ENCODE data around the gene POLR3A. TPM values are rescaled to one million over a fixed set of nuclear protein-coding genes. Genes with fewer than 3 reads are reported as not detected.
A peak's percentile ranks its signal among the peaks of the same experiment; 100 is the strongest.

Gene POLR3A
- total and polyA plus RNA-seq, 2 of the 13 experiments (the other 11 are each of a cell fraction or from before 2014, with no cell fraction given) = 13.6 to 19.2 TPM

DNA sequence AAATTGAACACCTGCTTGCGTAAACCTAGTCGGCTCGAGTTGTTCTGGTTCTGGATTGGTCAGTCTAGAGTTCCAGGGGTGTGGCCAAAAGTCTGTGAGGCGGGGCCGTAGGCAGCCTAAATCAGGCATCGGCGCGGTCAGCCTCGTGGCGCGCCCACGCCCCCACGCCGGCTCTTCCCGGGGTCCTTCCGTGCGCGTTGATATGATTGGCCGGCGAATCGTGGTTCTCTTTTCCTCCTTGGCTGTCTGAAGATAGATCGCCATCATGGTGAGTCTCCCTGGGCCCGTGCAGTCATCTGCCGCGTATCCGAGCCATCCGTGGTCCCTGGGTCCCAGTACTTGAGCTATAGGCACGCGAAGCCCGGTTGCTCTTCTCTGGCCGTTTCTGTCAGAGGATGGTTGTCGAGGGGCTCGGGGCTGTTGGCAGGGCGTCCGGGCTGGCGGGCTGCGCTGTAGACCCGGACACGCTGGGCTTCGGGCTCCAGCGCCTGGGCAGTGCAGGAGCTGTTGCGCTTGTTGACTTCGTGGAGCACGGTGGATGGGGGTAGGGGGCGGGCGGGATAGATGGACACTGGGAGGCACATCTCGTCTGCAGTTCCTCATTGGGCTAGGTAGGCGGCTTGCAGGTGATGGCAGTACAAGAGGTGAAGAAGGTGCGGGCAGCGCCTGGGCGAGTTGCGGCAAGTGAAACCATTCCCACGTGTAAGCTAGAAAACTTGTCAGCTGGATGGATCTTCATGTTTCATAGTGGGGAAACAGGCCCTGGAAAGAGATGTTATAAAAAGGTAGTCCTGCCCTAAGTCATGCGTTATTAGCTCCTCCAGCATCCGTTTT, 4.5 kb upstream of the POLR3A start, which contains the start of gene RPS24 (continued):
- TF ChIP-seq, protein P1, sequence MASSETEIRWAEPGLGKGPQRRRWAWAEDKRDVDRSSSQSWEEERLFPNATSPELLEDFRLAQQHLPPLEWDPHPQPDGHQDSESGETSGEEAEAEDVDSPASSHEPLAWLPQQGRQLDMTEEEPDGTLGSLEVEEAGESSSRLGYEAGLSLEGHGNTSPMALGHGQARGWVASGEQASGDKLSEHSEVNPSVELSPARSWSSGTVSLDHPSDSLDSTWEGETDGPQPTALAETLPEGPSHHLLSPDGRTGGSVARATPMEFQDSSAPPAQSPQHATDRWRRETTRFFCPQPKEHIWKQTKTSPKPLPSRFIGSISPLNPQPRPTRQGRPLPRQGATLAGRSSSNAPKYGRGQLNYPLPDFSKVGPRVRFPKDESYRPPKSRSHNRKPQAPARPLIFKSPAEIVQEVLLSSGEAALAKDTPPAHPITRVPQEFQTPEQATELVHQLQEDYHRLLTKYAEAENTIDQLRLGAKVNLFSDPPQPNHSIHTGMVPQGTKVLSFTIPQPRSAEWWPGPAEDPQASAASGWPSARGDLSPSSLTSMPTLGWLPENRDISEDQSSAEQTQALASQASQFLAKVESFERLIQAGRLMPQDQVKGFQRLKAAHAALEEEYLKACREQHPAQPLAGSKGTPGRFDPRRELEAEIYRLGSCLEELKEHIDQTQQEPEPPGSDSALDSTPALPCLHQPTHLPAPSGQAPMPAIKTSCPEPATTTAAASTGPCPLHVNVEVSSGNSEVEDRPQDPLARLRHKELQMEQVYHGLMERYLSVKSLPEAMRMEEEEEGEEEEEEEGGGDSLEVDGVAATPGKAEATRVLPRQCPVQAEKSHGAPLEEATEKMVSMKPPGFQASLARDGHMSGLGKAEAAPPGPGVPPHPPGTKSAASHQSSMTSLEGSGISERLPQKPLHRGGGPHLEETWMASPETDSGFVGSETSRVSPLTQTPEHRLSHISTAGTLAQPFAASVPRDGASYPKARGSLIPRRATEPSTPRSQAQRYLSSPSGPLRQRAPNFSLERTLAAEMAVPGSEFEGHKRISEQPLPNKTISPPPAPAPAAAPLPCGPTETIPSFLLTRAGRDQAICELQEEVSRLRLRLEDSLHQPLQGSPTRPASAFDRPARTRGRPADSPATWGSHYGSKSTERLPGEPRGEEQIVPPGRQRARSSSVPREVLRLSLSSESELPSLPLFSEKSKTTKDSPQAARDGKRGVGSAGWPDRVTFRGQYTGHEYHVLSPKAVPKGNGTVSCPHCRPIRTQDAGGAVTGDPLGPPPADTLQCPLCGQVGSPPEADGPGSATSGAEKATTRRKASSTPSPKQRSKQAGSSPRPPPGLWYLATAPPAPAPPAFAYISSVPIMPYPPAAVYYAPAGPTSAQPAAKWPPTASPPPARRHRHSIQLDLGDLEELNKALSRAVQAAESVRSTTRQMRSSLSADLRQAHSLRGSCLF (CRISPR knock-in tag; IDR thresholded peaks at IDR 0.05; ENCODE audit: borderline replicate concordance) = no peak
- TF ChIP-seq NCOA5 (CRISPR knock-in tag; IDR thresholded peaks at IDR 0.05) = no peak
- no peak for TF ChIP-seq CENPX (CRISPR knock-in tag; IDR thresholded peaks at IDR 0.05)
- TF ChIP-seq ZNF225 (CRISPR knock-in tag; IDR thresholded peaks at IDR 0.05) = peak; percentile 79; the same call in 1 of the 2 replicates
- TF ChIP-seq, protein P2, sequence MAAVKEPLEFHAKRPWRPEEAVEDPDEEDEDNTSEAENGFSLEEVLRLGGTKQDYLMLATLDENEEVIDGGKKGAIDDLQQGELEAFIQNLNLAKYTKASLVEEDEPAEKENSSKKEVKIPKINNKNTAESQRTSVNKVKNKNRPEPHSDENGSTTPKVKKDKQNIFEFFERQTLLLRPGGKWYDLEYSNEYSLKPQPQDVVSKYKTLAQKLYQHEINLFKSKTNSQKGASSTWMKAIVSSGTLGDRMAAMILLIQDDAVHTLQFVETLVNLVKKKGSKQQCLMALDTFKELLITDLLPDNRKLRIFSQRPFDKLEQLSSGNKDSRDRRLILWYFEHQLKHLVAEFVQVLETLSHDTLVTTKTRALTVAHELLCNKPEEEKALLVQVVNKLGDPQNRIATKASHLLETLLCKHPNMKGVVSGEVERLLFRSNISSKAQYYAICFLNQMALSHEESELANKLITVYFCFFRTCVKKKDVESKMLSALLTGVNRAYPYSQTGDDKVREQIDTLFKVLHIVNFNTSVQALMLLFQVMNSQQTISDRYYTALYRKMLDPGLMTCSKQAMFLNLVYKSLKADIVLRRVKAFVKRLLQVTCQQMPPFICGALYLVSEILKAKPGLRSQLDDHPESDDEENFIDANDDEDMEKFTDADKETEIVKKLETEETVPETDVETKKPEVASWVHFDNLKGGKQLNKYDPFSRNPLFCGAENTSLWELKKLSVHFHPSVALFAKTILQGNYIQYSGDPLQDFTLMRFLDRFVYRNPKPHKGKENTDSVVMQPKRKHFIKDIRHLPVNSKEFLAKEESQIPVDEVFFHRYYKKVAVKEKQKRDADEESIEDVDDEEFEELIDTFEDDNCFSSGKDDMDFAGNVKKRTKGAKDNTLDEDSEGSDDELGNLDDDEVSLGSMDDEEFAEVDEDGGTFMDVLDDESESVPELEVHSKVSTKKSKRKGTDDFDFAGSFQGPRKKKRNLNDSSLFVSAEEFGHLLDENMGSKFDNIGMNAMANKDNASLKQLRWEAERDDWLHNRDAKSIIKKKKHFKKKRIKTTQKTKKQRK (IDR thresholded peaks at IDR 0.05; ENCODE audit: low read length) = no peak
- no peak for TF ChIP-seq JUND (CRISPR knock-in tag; IDR thresholded peaks at IDR 0.05)
- TF ChIP-seq ATF7-NPFF (CRISPR knock-in tag; IDR thresholded peaks at IDR 0.05; ENCODE audit: low read depth) = peak; percentile 20; the same call in 1 of the 2 replicates
- TF ChIP-seq, protein P3, sequence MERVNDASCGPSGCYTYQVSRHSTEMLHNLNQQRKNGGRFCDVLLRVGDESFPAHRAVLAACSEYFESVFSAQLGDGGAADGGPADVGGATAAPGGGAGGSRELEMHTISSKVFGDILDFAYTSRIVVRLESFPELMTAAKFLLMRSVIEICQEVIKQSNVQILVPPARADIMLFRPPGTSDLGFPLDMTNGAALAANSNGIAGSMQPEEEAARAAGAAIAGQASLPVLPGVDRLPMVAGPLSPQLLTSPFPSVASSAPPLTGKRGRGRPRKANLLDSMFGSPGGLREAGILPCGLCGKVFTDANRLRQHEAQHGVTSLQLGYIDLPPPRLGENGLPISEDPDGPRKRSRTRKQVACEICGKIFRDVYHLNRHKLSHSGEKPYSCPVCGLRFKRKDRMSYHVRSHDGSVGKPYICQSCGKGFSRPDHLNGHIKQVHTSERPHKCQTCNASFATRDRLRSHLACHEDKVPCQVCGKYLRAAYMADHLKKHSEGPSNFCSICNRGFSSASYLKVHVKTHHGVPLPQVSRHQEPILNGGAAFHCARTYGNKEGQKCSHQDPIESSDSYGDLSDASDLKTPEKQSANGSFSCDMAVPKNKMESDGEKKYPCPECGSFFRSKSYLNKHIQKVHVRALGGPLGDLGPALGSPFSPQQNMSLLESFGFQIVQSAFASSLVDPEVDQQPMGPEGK (CRISPR knock-in tag; IDR thresholded peaks at IDR 0.05) = peak; percentile 47
- TF ChIP-seq ZNF446 (CRISPR knock-in tag; IDR thresholded peaks at IDR 0.05) = no peak
- TF ChIP-seq, protein P4, sequence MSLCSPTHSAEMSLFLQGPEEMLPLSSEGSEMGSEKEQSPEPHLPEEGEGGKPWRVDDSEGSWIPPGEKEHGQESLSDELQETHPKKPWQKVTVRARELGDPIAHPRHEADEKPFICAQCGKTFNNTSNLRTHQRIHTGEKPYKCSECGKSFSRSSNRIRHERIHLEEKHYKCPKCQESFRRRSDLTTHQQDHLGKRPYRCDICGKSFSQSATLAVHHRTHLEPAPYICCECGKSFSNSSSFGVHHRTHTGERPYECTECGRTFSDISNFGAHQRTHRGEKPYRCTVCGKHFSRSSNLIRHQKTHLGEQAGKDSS (CRISPR knock-in tag; IDR thresholded peaks at IDR 0.05; ENCODE audit: borderline replicate concordance, low read depth) = peak; percentile 69; the same call in 1 of the 2 replicates
- no peak for TF ChIP-seq ZNF7 (CRISPR knock-in tag; IDR thresholded peaks at IDR 0.05)
- TF ChIP-seq ZNF570 (CRISPR knock-in tag; IDR thresholded peaks at IDR 0.05; ENCODE audit: borderline replicate concordance) = no peak
- TF ChIP-seq HDAC6 (IDR thresholded peaks at IDR 0.05; ENCODE audit: low read depth, low read length) = no peak
- 0 out of 2 replicates have a peak, but pooled peaks have one; percentile 73 for TF ChIP-seq RFXAP (CRISPR knock-in tag; IDR thresholded peaks at IDR 0.05; ENCODE audit: borderline replicate concordance)
- no peak for TF ChIP-seq HNF4A (CRISPR knock-in tag; IDR thresholded peaks at IDR 0.05)
- peak; percentile 81; the same call in 1 of the 2 replicates for TF ChIP-seq ZNF557 (CRISPR knock-in tag; IDR thresholded peaks at IDR 0.05)
- TF ChIP-seq PPARG (CRISPR knock-in tag; conservative IDR thresholded peaks at IDR 0.05) = no peak
- TF ChIP-seq ZNF552 (CRISPR knock-in tag; IDR thresholded peaks at IDR 0.05; ENCODE audit: borderline replicate concordance) = peak; percentile 79; the same call in 1 of the 2 replicates
